Dedifferentiated amniotic fluid mesenchymal stem cell (primary cell): Measurements from ENCODE around the gene TIAM2.

Experiments
- DNase-seq: peaks from one replicate; pipeline ENCODE4 v3.0.0-alpha.2; 2016; ENCODE audit errors: extremely low spot score

The TIAM2 gene

GRCh38 chr6:155234167-155234566 is 239.1 kb downstream of the TIAM2 start:
- no peak for DNase-seq

DNA sequence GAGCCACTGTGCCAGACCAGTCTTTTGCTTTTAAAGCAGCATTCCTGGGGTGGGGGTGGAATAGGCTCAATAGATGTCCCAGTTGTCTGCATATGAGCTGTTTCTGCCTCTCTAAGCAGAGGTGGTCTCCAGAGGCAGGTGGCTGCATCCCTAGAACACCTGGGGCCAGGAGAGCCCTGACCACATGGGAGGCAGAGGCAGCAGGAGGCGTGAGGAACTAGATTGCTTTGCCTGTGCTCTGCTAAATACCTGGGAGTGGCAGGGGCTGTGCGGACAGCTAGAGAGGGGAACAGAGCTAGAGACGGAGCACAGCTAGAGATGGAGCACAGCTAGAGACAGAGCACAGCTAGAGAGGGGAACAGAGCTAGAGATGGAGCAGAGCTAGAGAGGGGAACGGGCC is 239.6 kb downstream of the TIAM2 start:
- no peak for DNase-seq

DNA sequence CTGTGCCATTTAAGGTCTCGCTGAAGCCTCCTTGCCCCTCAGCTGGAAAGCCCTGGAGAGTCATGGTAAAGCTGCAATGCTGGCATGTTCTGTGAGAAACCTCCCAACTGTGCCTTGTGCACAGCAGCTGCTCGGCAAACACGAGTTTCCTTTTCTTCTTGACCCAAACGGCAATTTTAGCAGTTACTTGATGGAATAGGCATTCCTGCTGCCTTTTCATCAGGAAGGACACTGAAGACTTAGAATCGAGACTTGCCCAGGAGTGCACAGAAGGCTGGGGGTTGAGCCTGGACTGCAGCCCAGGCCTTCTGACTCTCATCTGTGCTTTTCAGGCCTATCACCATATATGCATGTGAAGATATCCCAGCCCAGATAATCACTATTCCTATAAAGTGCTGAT is 240.0 kb downstream of the TIAM2 start:
- no peak for DNase-seq

DNA sequence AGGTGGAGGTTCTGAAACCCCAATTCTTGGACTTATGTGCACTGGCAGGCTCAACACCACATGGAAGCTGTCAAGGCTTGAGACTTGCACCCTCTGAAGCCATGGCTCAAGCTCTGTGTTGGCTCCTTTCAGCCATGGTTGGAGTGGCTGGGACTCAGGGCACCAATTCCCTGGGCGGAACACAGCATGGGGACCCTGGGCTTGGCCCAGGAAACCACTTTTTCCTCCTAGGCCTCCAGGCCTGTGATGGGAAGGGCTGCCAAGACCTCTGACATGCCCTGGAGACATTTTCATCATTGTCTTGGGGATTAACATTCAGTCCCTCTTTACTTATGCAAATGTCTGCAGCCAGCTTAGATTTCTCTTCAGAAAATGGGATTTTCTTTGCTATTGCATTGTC is 242.5 kb downstream of the TIAM2 start:
- DNase-seq = no peak

- no peak for DNase-seq
Measured at GRCh38 chr6:155240905-155241600, 245.9 kb downstream of the TIAM2 start.

GRCh38 chr6:155241966-155242365 is 246.9 kb downstream of the TIAM2 start:
- no peak for DNase-seq

- DNase-seq = no peak
Measured at GRCh38 chr6:155244434-155244833, 249.3 kb downstream of the TIAM2 start.

- no peak for DNase-seq
Measured at GRCh38 chr6:155245193-155245592, 250.1 kb downstream of the TIAM2 start.

DNA sequence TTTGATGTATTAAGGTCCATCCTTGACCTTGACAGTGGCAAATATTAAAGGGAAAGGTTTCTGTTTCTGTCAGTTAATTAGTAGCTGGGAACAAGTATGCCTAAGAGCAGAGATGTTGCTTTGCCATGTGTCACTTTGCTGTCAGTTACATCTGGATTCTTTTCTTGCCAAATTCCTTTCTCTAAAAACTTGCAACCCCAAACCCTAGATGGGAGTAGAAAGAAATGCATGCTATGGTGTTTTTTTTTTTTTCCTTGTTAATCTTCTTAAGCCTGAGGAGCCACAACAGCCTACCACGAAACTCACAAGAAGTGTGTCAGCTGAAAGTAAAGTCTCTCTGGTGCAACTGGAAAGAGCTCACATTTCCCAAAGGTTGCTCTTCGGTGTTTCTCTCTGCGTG is 250.7 kb downstream of the TIAM2 start:
- peak; percentile 19 for DNase-seq

DNA sequence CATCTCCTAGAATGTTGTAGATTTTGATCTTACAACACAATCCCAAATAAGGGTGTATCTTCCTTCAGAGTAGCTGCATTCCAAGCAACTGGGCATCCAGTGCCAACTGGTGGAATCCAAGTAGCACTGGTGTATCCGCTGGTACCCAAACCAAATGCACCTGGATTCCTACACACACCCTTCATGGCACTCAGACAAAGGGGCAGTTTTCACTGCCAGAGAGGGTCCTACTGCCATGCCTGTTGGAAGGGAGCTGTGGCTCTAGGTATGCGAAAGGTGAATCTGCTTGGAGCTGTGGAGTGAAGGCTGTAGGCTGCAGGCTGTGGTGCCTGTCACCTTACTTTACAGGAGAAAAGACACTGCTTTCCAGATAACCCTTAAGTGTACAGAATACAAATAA is 251.7 kb downstream of the TIAM2 start:
- DNase-seq = no peak

DNA sequence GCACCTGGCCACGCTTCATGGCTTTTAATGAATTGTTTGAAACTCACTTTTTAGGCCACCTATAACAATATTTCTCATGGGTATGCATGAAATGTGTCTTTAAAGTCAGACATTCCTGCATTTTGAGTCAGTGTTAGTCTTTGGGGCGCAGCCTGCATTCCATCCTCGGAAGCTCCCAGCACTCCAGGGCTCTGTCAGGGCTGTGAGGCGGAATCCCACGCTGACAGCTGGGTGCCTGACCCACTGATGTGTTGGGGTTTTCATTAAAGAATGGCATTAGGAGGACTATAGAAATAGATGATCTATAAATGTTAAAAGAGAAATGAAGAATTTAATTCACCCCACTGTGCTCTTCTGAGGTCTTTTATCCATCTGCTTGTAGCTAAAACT is 252.5 kb downstream of the TIAM2 start:
- no peak for DNase-seq

GRCh38 chr6:155248008-155249001 is 253.2 kb downstream of the TIAM2 start:
- no peak for DNase-seq

DNA sequence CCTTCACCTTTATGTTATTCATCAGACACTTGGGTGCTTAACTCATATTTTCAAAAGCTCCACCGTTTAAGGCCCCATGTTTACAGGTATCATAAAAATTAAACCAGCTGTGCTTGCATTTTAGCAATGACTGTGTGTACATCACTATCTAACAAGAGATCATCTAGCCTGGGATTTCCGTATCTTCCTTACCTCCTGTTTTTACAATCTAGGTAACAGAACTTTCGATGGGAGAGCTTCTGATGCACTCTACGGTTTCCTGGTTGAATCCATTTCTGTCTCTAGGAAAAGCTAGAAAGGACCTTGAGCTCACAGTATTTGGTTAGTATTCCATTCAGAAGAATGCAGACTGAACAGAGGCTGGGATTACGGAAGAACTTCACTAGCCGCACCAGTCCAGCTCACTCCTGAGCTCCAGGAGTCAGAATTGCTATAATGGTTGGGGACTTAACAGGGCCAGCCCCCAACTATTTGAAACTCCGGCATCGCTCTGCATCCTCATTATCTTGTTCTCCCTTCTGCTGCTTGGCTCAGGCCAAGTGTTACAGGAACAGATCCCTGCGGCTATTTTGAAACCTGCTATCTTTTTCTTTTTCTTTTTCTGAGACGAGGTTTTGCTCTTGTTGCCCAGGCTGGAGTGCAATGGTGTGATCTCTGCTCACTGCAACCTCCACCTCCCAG is 255.7 kb downstream of the TIAM2 start:
- no peak for DNase-seq

- no peak for DNase-seq
Measured at GRCh38 chr6:155252581-155252980, 257.5 kb downstream of the TIAM2 start.

GRCh38 chr6:155253337-155253736 is 258.2 kb downstream of the TIAM2 start:
- DNase-seq = no peak

DNA sequence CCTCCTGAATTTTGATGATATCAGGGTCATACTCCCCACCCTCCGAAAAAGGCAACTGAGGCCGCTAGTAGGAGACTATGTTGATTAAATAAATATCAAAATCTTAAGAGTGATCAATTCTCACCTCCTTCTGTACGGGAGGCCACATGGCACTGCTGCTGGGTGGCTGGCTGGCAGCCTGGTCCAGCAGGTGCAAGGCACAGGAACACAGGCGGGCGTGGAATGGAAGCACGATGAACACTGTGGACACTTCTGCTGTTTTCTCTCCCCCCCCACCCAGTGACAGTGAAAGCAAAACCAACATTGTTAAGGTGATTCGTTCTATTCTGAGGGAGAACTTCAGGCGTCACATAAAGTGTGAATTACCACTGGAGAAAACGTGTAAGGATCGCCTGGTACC is 259.0 kb downstream of the TIAM2 start:
- DNase-seq = no peak

- no peak for DNase-seq
Measured at GRCh38 chr6:155256122-155256795, 261.1 kb downstream of the TIAM2 start.

DNA sequence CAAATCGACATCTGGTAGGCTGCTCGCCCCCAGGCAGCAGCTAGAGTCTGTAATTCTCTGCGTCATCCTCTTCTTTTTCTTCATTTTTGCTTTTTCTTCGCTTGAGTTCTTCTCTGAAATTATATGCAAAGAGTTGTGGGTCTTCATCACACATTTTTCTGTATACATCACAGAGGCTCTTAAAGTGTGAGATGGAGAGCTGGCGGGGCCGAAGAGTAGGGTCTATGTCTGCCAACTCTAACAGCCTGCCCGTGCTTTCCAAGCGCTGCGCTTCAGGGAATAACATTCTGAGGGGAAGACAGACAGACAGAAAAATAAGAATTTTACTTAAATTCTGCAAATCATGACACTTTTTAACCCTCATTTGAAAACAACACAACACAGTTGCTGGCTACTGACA is 262.7 kb downstream of the TIAM2 start:
- no peak for DNase-seq

- DNase-seq = no peak
Measured at GRCh38 chr6:155259204-155259603, 264.1 kb downstream of the TIAM2 start.

- no peak for DNase-seq
Measured at GRCh38 chr6:155259897-155260296, 264.8 kb downstream of the TIAM2 start.

- no peak for DNase-seq
Measured at GRCh38 chr6:155260686-155261085, 265.6 kb downstream of the TIAM2 start.
